Fibroblast of pulmonary artery (primary cell): ENCODE results near the gene MLLT10.
A peak's percentile ranks its signal among the peaks of the same experiment; 100 is the strongest.

Source experiments
- DNase-seq: peaks from one replicate; pipeline ENCODE4 v3.0.0-alpha.2; 2010; ENCODE audit warnings: low read depth
- H3K4me3 ChIP-seq: replicated peaks from 2 replicates; pipeline ENCODE4 v1.5.1; 2011; ENCODE audit warnings: low read depth, mild to moderate bottlenecking, control low read depth, low read length, moderate library complexity
- CTCF ChIP-seq: IDR thresholded peaks from 2 replicates; pipeline ENCODE4 v1.5.1; 2011; ENCODE audit warnings: mild to moderate bottlenecking, control low read depth, low read length, inconsistent platforms; ENCODE audit errors: missing control alignments

The MLLT10 gene

GRCh38 chr10:21753497-21754270 is 219.7 kb downstream of the MLLT10 start:
- TF ChIP-seq CTCF, result no peak
- no peak overlapping the region for H3K4me3 ChIP-seq
- no peak for DNase-seq

- no peak for TF ChIP-seq CTCF
- H3K4me3 ChIP-seq, result no peak overlapping the region
- DNase-seq, result peak; percentile 28
Observed at GRCh38 chr10:21754410-21755011, 220.5 kb downstream of the MLLT10 start.

GRCh38 chr10:21756707-21757106 is 222.7 kb downstream of the MLLT10 start:
- no peak overlapping the region for H3K4me3 ChIP-seq
- no peak for TF ChIP-seq CTCF
- DNase-seq, result no peak

- DNase-seq, result peak; percentile 8
- TF ChIP-seq CTCF, result no peak
- H3K4me3 ChIP-seq, result no peak overlapping the region
Observed at GRCh38 chr10:21757185-21757901, 223.3 kb downstream of the MLLT10 start.

GRCh38 chr10:21758239-21758638 is 224.2 kb downstream of the MLLT10 start:
- no peak for TF ChIP-seq CTCF
- DNase-seq, result no peak
- H3K4me3 ChIP-seq, result no peak overlapping the region

GRCh38 chr10:21758696-21759095 is 224.7 kb downstream of the MLLT10 start:
- no peak for DNase-seq
- no peak overlapping the region for H3K4me3 ChIP-seq
- no peak for TF ChIP-seq CTCF
